Measurements from ENCODE around the gene KCNH1.

The KCNH1 gene

DNA sequence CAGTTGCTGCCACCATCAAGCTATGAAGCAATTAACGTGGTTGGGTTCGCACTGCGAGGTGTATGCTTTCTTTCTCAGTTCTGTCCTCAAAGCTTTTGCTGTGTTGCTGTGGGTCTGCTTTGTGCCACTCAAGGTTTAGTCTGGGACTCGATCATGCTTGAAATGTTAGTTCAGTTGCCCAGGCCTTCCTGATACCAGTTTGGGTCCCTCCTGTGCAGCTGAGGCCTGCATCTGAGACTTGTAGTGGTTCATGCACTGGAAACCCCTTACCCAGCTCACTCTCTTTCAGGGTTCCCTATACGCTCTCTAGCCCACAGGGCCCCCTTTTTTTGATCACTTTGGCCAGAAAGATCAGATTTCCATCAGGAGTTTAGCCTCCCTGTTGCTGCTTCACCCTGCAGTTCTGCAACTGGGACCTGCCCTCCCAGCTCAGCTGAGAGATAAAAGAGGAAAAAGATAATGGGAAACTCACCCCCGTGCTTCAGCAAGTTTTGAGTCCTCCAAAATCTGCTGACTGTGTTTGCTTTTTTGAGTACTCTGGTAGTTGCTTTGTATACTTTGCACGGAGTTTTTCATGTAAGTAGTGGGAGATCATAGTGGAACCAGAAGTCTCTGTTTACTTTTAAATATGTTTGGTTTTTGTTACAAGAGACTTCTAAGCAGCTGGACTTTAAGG, 488.2 kb downstream of the KCNH1 start:
- no peaks in the 10 kb centered on the region for H3K9me3 Mint-ChIP-seq
- H3K27me3 Mint-ChIP-seq (ENCODE audit: low read depth): no peaks in the 10 kb centered on the region
- no peaks in the 10 kb centered on the region for H3K36me3 Mint-ChIP-seq (ENCODE audit: low read depth)
- no peak for DNase-seq (ENCODE audit: low spot score)
- H3K4me1 Mint-ChIP-seq (ENCODE audit: low read depth): peaks cover 3% of the 10 kb centered on the region
- H3K4me3 Mint-ChIP-seq: no peak overlapping the region
- no peak overlapping the region for H3K27ac Mint-ChIP-seq

DNA sequence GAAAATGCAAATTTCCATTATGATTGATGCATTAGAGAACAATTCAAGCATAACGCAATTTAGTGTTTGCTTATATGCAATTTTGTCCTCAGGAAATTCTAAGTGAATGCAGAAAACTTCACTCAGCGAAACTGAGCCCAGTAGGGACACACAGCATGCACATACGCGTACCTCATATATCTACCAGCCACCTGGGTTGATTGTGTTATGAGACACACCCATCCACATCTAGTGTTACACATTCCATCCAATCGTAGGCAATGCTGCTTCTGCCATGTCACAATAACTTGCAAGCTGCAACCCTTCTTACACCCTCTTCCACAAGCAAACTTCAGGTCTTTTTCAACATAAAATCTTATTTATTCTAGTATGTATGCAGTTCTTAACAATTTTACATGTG, 492.4 kb downstream of the KCNH1 start:
- DNase-seq (ENCODE audit: low spot score): no peak
- Mint-ChIP-seq H3K9me3 (no peaks in the 10 kb centered on the region), H3K36me3 (ENCODE audit: low read depth) (no peaks in the 10 kb centered on the region), H3K27me3 (ENCODE audit: low read depth) (no peaks in the 10 kb centered on the region), H3K4me3 (no peak overlapping the region), H3K27ac (no peak overlapping the region), H3K4me1 (ENCODE audit: low read depth) (no peaks in the 10 kb centered on the region)

DNA sequence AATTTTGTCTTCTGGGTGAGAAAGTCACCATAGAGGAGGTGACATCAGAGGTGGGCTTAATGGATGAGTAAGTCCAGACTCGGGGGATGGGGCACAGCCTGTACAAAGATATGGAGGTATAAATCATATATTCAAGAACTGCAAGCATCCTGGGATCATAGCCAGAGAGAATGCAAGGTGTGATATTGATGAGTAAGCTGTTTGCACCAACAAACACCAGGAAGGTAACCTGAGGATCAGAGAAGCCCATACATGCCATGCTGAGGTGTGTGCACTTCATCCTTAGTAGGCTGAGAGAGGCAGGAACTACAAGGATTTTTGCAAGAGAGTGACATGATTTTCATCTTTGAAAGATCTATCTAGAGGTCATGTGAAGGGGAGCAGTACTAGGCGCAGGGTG, 498.8 kb downstream of the KCNH1 start:
- no peaks in the 10 kb centered on the region for H3K9me3 Mint-ChIP-seq
- H3K27ac Mint-ChIP-seq: no peak overlapping the region
- no peaks in the 10 kb centered on the region for H3K27me3 Mint-ChIP-seq (ENCODE audit: low read depth)
- H3K4me1 Mint-ChIP-seq (ENCODE audit: low read depth): no peaks in the 10 kb centered on the region
- no peaks in the 10 kb centered on the region for H3K36me3 Mint-ChIP-seq (ENCODE audit: low read depth)
- no peak overlapping the region for H3K4me3 Mint-ChIP-seq
- DNase-seq (ENCODE audit: low spot score): no peak

GRCh38 chr1:210633636-210634035, 500.3 kb downstream of the KCNH1 start:
- no peaks in the 10 kb centered on the region for H3K27me3 Mint-ChIP-seq (ENCODE audit: low read depth)
- no peak overlapping the region for H3K4me3 Mint-ChIP-seq
- H3K4me1 Mint-ChIP-seq (ENCODE audit: low read depth): no peaks in the 10 kb centered on the region
- no peak for DNase-seq (ENCODE audit: low spot score)
- no peaks in the 10 kb centered on the region for H3K9me3 Mint-ChIP-seq
- H3K27ac Mint-ChIP-seq: no peak overlapping the region
- H3K36me3 Mint-ChIP-seq (ENCODE audit: low read depth): no peaks in the 10 kb centered on the region

- Mint-ChIP-seq H3K27ac (no peak overlapping the region), H3K9me3 (no peaks in the 10 kb centered on the region), H3K4me3 (no peak overlapping the region), H3K36me3 (ENCODE audit: low read depth) (no peaks in the 10 kb centered on the region), H3K27me3 (ENCODE audit: low read depth) (no peaks in the 10 kb centered on the region), H3K4me1 (ENCODE audit: low read depth) (no peaks in the 10 kb centered on the region)
- no peak for DNase-seq (ENCODE audit: low spot score)
These were observed 500.8 kb downstream of the KCNH1 start for GRCh38 chr1:210633140-210633539.

- H3K4me3 Mint-ChIP-seq: no peak overlapping the region
- H3K36me3 Mint-ChIP-seq (ENCODE audit: low read depth): no peaks in the 10 kb centered on the region
- no peaks in the 10 kb centered on the region for H3K4me1 Mint-ChIP-seq (ENCODE audit: low read depth)
- no peak overlapping the region for H3K27ac Mint-ChIP-seq
- DNase-seq (ENCODE audit: low spot score): no peak
- H3K9me3 Mint-ChIP-seq: no peaks in the 10 kb centered on the region
- H3K27me3 Mint-ChIP-seq (ENCODE audit: low read depth): no peaks in the 10 kb centered on the region
These were observed 502.5 kb downstream of the KCNH1 start for GRCh38 chr1:210631399-210631798.

GRCh38 chr1:210629276-210629675, 504.7 kb downstream of the KCNH1 start:
- Mint-ChIP-seq H3K4me1 (ENCODE audit: low read depth) (no peaks in the 10 kb centered on the region), H3K27me3 (ENCODE audit: low read depth) (no peaks in the 10 kb centered on the region), H3K36me3 (ENCODE audit: low read depth) (no peaks in the 10 kb centered on the region), H3K9me3 (no peaks in the 10 kb centered on the region), H3K4me3 (no peak overlapping the region), H3K27ac (no peak overlapping the region)
- DNase-seq (ENCODE audit: low spot score): no peak

DNA sequence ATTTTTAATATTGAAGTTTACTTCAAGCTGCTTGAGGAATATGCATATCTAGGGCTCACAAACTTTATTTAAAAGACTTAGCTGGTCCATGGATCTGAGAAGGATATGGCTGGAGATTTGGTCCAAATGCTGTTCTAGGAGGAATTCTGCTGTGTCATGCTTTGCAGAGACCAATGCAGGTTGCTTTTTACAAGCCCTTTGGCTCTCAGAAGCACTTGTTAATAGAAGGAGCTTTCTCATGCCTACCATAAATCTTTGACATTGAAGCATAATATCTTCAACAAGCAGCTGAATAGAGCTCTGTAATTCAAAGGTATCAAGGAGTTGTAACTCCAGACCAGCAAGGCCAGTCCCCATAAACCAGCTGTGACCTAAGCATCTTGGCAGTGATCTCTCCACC, 506.2 kb downstream of the KCNH1 start:
- no peaks in the 10 kb centered on the region for H3K4me1 Mint-ChIP-seq (ENCODE audit: low read depth)
- H3K27me3 Mint-ChIP-seq (ENCODE audit: low read depth): no peaks in the 10 kb centered on the region
- no peaks in the 10 kb centered on the region for H3K9me3 Mint-ChIP-seq
- H3K36me3 Mint-ChIP-seq (ENCODE audit: low read depth): no peaks in the 10 kb centered on the region
- H3K27ac Mint-ChIP-seq: no peak overlapping the region
- DNase-seq (ENCODE audit: low spot score): no peak
- no peak overlapping the region for H3K4me3 Mint-ChIP-seq

All from T-helper 2 cell treated with Interferon-gamma antibody and Interleukin-4, amounts not matched to agents 5 μg/mL and 100 μg/mL, for 36 hours (primary cell).